GM20431 (cell line): ENCODE data around the gene PAN3.
"Not testable (repeated sequence)": the region's sequence is repeated elsewhere in the genome, so short reads cannot be mapped to it uniquely, and the experiment has no call there.

Experiments used
- in situ Hi-C: fragments of 300-500 bp; cut with MseI, MboI; formaldehyde crosslinking; loops from one replicate; pipeline ENCODE4 v1.15.0; 2020; ENCODE audit warnings: low sequenced_read_pairs; ENCODE audit not compliant: unreplicated experiment

Gene PAN3, protein sequence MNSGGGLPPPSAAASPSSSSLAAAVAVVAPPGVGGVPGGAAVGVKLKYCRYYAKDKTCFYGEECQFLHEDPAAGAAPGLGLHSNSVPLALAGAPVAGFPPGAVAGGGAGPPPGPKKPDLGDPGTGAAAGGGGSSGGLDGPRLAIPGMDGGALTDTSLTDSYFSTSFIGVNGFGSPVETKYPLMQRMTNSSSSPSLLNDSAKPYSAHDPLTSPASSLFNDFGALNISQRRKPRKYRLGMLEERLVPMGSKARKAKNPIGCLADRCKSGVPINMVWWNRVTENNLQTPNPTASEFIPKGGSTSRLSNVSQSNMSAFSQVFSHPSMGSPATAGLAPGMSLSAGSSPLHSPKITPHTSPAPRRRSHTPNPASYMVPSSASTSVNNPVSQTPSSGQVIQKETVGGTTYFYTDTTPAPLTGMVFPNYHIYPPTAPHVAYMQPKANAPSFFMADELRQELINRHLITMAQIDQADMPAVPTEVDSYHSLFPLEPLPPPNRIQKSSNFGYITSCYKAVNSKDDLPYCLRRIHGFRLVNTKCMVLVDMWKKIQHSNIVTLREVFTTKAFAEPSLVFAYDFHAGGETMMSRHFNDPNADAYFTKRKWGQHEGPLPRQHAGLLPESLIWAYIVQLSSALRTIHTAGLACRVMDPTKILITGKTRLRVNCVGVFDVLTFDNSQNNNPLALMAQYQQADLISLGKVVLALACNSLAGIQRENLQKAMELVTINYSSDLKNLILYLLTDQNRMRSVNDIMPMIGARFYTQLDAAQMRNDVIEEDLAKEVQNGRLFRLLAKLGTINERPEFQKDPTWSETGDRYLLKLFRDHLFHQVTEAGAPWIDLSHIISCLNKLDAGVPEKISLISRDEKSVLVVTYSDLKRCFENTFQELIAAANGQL

GRCh38 chr13:28138012-28138755 is at the start of gene PAN3:
PAN3 (plus strand) TSS chr13:28138545; CDS start chr13:28138658, 113 bp downstream.
- in situ Hi-C loops, result no loop called here

GRCh38 chr13:28089065-28089464 is 49.3 kb upstream of the PAN3 start:
- in situ Hi-C loops, result no loop called here

GRCh38 chr13:28092431-28092830 is 45.9 kb upstream of the PAN3 start:
- in situ Hi-C loops, result no loop called here

DNA sequence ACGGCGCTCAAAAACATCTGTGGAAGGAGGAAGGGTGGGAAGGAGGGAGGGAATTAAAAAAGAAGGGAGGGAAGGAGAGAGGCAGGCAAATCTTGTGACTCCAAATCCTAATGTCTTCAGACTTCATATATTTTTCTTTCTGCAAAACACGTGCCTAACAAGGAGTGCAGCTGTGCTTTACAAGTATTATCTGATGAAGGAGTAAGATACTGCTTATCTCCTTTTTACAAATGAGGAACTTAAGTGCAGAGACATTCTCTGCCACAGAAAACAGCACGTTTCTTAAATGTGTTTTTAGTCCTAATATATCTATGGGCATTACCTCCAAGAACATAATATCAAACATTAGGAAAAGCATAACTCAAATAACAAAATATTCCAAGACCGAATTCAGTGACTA is 44.5 kb upstream of the PAN3 start:
- in situ Hi-C loops, result no loop called here

- in situ Hi-C loops, result no loop called here
Observed at GRCh38 chr13:28094306-28094705, 44.0 kb upstream of the PAN3 start.

- in situ Hi-C loops, result no loop called here
Observed at GRCh38 chr13:28097503-28097902, 40.8 kb upstream of the PAN3 start.

DNA sequence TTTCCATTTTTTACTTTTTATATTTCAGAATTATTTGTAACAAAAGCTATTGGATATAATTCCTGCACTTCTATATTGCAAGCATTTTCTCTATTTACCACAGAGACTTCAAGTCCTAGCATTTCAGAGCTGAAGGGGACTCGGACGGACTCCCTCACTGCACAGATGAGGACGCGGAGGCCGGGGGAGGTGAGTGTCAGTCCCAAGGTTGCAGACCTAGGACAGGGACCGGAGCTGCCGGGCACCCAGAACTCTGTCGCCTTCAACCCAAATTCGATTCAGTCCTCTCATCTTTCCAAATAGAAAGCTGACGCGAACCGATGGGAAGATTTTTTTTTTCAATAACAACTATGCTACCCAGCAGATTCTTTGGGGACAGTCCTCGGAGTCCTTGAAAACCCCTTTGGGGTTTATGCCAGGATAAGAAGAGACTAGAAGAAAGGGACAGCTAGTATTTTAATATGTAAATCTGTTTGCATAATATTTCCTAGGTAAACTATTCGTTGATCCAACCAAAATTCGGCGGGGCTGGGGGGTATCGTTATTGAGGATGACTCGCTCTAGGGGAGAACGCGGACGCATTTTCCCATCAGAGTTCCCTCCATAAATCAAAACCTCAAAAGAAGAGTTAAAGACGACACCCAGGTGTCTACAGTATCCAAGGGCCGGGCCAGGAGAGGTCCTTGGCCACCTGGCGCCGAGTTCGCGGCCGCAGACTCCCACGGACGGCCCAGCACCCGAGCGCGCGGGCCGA is 38.8 kb upstream of the PAN3 start:
- in situ Hi-C loops, result no loop called here

- in situ Hi-C loops, result no loop called here
Observed at GRCh38 chr13:28100150-28101121, 37.9 kb upstream of the PAN3 start, which contains the start of gene FLT3. FLT3 (minus strand) TSS chr13:28100576; CDS start chr13:28100510, 66 bp downstream.

DNA sequence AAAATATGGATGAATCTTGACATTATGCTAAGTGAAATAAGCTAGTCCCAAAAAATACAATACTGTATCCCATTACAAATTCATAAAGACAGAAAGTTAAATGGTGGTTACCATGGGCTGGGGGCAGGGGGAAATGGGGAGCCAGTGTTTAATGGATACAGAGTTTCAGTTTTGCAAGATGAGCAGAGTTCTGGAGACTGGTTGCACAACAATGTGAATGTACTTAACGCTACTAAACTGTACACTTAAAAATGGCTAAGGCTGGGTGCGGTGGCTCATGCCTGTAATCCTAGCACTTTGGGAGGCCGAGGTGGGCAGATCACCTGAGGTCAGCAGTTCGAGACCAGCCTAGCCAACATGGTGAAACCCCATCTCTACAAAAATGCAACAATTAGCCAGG is 36.5 kb upstream of the PAN3 start:
- in situ Hi-C loops, result not testable (repeated sequence)

GRCh38 chr13:28106976-28107375 is 31.4 kb upstream of the PAN3 start:
- in situ Hi-C loops, result no loop called here

DNA sequence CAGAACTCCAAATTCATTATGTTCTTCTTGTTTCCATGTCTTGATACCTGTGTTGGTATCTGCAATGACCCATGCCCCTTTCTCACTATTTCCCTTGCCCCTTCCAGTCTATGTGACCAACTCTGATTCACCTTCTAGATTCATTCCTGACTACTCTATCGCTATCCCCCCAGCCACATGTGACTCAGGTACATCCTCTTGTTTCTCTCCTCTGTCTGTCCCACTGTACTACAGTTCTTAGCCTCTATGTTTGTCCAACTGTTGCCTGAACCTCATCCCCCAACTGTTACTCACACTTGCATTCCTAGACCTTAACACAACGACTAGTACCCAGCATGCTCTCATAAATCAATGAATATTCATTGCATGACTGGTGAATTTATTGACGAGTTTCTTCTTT is 27.9 kb upstream of the PAN3 start:
- in situ Hi-C loops, result no loop called here

DNA sequence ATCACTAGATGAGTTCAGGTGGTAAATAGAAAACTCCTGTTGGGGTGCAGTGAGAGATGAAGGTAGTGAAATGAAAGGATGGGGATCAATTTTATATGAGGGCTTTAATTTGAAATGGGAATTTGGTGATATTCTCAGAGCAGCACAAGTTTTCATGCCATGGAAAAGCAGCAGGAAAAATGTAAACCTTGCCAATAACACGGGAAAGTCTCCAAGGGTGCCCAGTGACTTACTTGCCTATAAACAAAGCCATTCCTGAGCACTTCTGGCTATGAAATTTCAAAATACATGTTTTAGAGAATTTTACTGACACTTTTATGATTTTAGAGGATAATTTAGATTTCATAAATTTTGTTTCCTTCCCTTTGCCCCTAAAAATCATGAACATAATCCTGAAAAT is 21.6 kb upstream of the PAN3 start:
- in situ Hi-C loops, result no loop called here

DNA sequence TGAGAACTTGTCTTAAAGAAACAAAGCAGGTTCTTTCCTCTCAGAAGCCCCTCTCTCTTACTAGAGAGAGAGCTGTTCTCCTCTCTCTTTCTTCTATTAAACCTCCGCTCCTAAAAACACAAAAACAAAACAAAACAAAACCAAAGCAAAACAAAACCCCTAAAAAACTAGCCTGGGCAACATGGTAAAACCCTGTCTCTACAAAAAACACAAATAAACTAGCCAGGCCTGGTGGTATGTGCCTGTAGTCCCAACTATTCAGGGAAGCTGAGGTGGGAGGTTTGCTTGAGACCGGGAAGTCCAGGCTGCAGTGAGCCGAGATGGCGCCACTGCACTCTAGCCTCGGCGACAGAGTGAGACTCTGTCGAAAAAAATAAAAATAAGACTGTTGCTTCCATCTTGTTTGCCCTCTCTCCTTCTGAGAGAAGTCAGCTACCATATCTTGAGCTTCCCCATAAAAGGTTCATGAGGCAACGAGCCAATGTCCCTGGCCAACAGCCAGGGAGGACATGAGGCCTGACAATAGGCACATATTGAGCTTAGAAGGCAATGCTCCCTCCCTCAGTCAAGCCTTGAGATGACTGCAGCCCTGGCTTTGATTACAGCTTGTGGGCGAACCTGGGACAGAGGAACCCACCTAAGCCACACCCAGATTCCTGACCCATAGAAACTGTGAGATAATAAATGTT is 20.5 kb upstream of the PAN3 start:
- in situ Hi-C loops, result no loop called here

- in situ Hi-C loops, result no loop called here
Observed at GRCh38 chr13:28120317-28120716, 18.0 kb upstream of the PAN3 start.

- in situ Hi-C loops, result no loop called here
Observed at GRCh38 chr13:28121224-28121623, 17.1 kb upstream of the PAN3 start.

DNA sequence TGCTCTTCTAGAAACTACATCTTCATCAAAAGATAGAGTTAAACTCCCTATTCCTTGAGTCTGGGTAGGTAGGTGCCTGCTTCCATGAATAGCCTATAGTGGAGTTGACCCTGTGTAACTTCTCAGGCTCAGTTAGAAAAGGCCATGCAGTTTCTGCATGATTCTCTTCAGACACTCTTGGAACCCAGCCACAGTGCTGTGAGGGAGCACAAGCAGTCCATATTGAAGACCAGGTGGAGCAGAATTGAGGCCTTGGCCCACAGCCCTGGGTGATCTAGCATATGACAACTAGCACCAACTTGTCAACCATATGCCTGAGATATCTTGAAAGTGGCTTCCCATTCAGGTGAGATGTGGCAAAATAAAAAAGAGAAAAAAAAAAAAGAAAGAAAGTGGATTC is 10.3 kb upstream of the PAN3 start:
- in situ Hi-C loops, result no loop called here

DNA sequence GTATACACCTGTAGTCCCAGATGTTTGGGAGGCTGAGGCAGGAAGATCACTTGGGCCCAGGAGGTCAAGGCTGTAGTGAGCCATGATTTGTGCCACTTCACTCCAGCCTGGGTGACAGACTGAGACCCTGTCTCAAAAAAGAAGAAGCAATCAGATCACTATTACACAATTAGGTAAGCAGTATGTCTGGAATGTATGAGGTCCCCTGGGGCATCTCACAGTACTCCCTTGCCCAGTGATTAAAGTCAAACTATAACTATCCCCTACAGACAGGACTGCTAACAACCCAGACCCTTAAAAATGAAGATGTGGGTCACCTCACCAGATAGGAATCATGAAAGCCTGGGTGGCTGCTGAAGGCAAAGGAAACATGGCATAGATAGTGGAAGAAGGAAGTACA is 9.4 kb upstream of the PAN3 start:
- in situ Hi-C loops, result no loop called here
